IMR-90 (cell line): ENCODE data around the gene ITCH. TPM values are rescaled to one million over a fixed set of nuclear protein-coding genes. Genes with fewer than 3 reads are reported as not detected.

ENCODE experiments used
- ATAC-seq: fragments of 200-7000 bp; cut with Tn5 transposase; 2 replicates; pipeline ENCODE4 v1.9.1; 2020; ENCODE audit warnings: low read depth, mild to moderate bottlenecking, moderate library complexity
- BruUV-seq: library from RNA; stranded (reverse); fragments of 400-500 nt; replicated peaks from 2 replicates; lab custom pipeline; 2021; lab: Mats Ljungman, UMichigan
- CTCF ChIA-PET: fragments of 300-600 bp; formaldehyde crosslinking; extraction: SDS; loops from one replicate; lab custom pipeline; 2021; ENCODE audit warnings: antibody characterized with exemption; lab: Yijun Ruan, JAX
- POLR2A ChIA-PET: fragments of 300-600 bp; sonication (Branson Sonifier 250); formaldehyde crosslinking; loops from one replicate; lab custom pipeline; 2022; ENCODE audit warnings: antibody characterized with exemption; ENCODE audit not compliant: unreplicated experiment; lab: Charles Lee
- DNase-seq: peaks from one replicate; pipeline ENCODE4 v3.0.0; 2013
- H2AFZ ChIP-seq: replicated peaks from 2 replicates; pipeline ENCODE3; 2013; ENCODE audit warnings: low read length, mild to moderate bottlenecking; ENCODE audit not compliant: poor library complexity
- H2AK5ac ChIP-seq: 2 replicates; pipeline ENCODE4 v1.6.1; 2013; ENCODE audit warnings: low read depth, low read length, inconsistent platforms
- H2AK9ac ChIP-seq: replicated peaks from 2 replicates; pipeline ENCODE3; 2013; ENCODE audit warnings: mild to moderate bottlenecking, low read depth, low read length, moderate library complexity; ENCODE audit not compliant: poor library complexity
- H2BK120ac ChIP-seq: 2 replicates; pipeline ENCODE4 v1.6.1; 2013; ENCODE audit warnings: low read depth, low read length, inconsistent platforms
- H2BK15ac ChIP-seq: 3 replicates; pipeline ENCODE4 v1.6.1; 2013; ENCODE audit warnings: low read depth, low read length, inconsistent platforms
- H2BK20ac ChIP-seq: 2 replicates; pipeline ENCODE4 v1.6.1; 2013; ENCODE audit warnings: low read depth, mild to moderate bottlenecking, inconsistent platforms, low read length, moderate library complexity
- H2BK5ac ChIP-seq: 2 replicates; pipeline ENCODE4 v1.6.1; 2013; ENCODE audit warnings: mild to moderate bottlenecking, low read depth, low read length, inconsistent platforms; ENCODE audit not compliant: poor library complexity, severe bottlenecking
- H3K14ac ChIP-seq: replicated peaks from 2 replicates; pipeline ENCODE4 v1.6.1; 2013; ENCODE audit warnings: low read depth, low read length, inconsistent platforms
- H3K18ac ChIP-seq: 2 replicates; pipeline ENCODE4 v1.6.1; 2013; ENCODE audit warnings: low read depth, low read length, control low read depth
- H3K23ac ChIP-seq: 2 replicates; pipeline ENCODE4 v1.6.1; 2013; ENCODE audit warnings: low read depth, low read length, inconsistent platforms
- H3K27ac ChIP-seq: 2 replicates; pipeline ENCODE4 v1.5.1; 2013; ENCODE audit warnings: mild to moderate bottlenecking, control low read depth, low read length; ENCODE audit not compliant: insufficient read depth
- H3K27me3 ChIP-seq: 2 replicates; pipeline ENCODE4 v1.6.1; 2013; ENCODE audit warnings: low read length; ENCODE audit not compliant: control insufficient read depth, insufficient read depth
- H3K36me3 ChIP-seq: 2 replicates; pipeline ENCODE4 v1.6.1; 2013; ENCODE audit warnings: low read length, mixed read lengths; ENCODE audit not compliant: control insufficient read depth, insufficient read depth
- H3K4ac ChIP-seq: 2 replicates; pipeline ENCODE4 v1.6.1; 2013; ENCODE audit warnings: low read depth, low read length, inconsistent platforms
- H3K4me1 ChIP-seq: 2 replicates; pipeline ENCODE4 v1.6.1; 2013; ENCODE audit warnings: low read length, mixed read lengths; ENCODE audit not compliant: control insufficient read depth, insufficient read depth
- H3K4me2 ChIP-seq: 2 replicates; pipeline ENCODE4 v1.6.1; 2013; ENCODE audit warnings: low read depth, mild to moderate bottlenecking, control low read depth, low read length, moderate library complexity
- H3K4me3 ChIP-seq: 2 replicates; pipeline ENCODE4 v1.5.1; 2013; ENCODE audit warnings: low read depth, mild to moderate bottlenecking, control low read depth, low read length, moderate library complexity; ENCODE audit not compliant: insufficient read depth
- H3K56ac ChIP-seq: 2 replicates; pipeline ENCODE4 v1.6.1; 2013; ENCODE audit warnings: low read length, inconsistent platforms; ENCODE audit not compliant: insufficient read depth; ENCODE audit errors: extremely low read depth
- H3K79me1 ChIP-seq, 2 experiments: 2 replicates each; pipeline ENCODE4 v1.6.1; 2013; ENCODE audit warnings: low read length in 2 of 2, inconsistent platforms in 1 of 2, low read depth in 1 of 2
- H3K9ac ChIP-seq: 2 replicates; pipeline ENCODE4 v1.6.1; 2013; ENCODE audit warnings: low read depth, low read length, control low read depth
- H3K9me1 ChIP-seq: 2 replicates; pipeline ENCODE4 v1.6.1; 2013; ENCODE audit warnings: low read length, inconsistent platforms; ENCODE audit not compliant: insufficient read depth
- H3K9me3 ChIP-seq: 2 replicates; pipeline ENCODE4 v1.6.1; 2013; ENCODE audit warnings: low read length; ENCODE audit not compliant: control insufficient read depth, insufficient read depth
- H4K20me1 ChIP-seq: 2 replicates; pipeline ENCODE4 v1.6.1; 2013; ENCODE audit warnings: low read length, inconsistent platforms; ENCODE audit not compliant: insufficient read depth
- H4K5ac ChIP-seq: 2 replicates; pipeline ENCODE4 v1.6.1; 2013; ENCODE audit warnings: mild to moderate bottlenecking, low read depth, low read length, control low read depth
- H4K8ac ChIP-seq, 2 experiments: 2 replicates each; pipeline ENCODE4 v1.6.1; 2013; ENCODE audit warnings: low read depth in 2 of 2, low read length in 2 of 2, control low read depth in 1 of 2, inconsistent platforms in 1 of 2
- H4K91ac ChIP-seq: 2 replicates; pipeline ENCODE4 v1.6.1; 2013; ENCODE audit warnings: low read depth, low read length, inconsistent platforms; ENCODE audit not compliant: insufficient read depth
- CEBPB ChIP-seq: IDR thresholded peaks from 2 replicates; pipeline ENCODE4 v1.6.1; 2012; ENCODE audit warnings: low read depth, low read length, improper control_type of control experiment
- CHD1 ChIP-seq: IDR thresholded peaks from 2 replicates; pipeline ENCODE4 v1.6.1; 2012; ENCODE audit warnings: low read depth, low read length, improper control_type of control experiment
- FOS ChIP-seq: fragments of 150-350 bp; IDR thresholded peaks from 2 replicates; pipeline ENCODE4 v1.6.1; 2016; ENCODE audit warnings: low read depth, low read length
- MAFK ChIP-seq: IDR thresholded peaks from 2 replicates; pipeline ENCODE4 v1.6.1; 2012; ENCODE audit warnings: low read depth, low read length, improper control_type of control experiment
- MAZ ChIP-seq: IDR thresholded peaks from 2 replicates; pipeline ENCODE4 v1.6.1; 2012; ENCODE audit warnings: low read depth, mild to moderate bottlenecking, low read length, improper control_type of control experiment, moderate library complexity, borderline replicate concordance
- MXI1 ChIP-seq: IDR thresholded peaks from 2 replicates; pipeline ENCODE4 v1.6.1; 2012; ENCODE audit warnings: low read depth, mild to moderate bottlenecking, low read length, moderate library complexity, borderline replicate concordance
- RCOR1 ChIP-seq: IDR thresholded peaks from 2 replicates; pipeline ENCODE4 v1.6.1; 2012; ENCODE audit warnings: mild to moderate bottlenecking, low read length, improper control_type of control experiment; ENCODE audit not compliant: insufficient replicate concordance
- SMC3 ChIP-seq: fragments of 150-350 bp; IDR thresholded peaks from 2 replicates; pipeline ENCODE4 v1.6.1; 2016; ENCODE audit warnings: low read depth, mild to moderate bottlenecking, antibody characterized with exemption, low read length, moderate library complexity
- WGBS, 2 experiments: methylation state at CpG; one replicate each; pipeline versions ENCODE4 v1.1.5 to v1.1.7; 2013; ENCODE audit warnings: missing lambda C conversion rate in 2 of 2; ENCODE audit not compliant: insufficient read length in 1 of 2; ENCODE audit errors: extremely low coverage in 2 of 2; 5-methylcytosine and 5-hydroxymethylcytosine counted together
- dilution Hi-C: fragments of 300-500 bp; cut with HindIII; formaldehyde crosslinking; loops from one replicate; pipeline ENCODE4 v1.14.3; 2018; ENCODE audit warnings: low sequenced_read_pairs; ENCODE audit not compliant: unreplicated experiment
- in situ Hi-C: fragments of 300-500 bp; cut with MboI; formaldehyde crosslinking; loops from 3 replicates; pipeline ENCODE4 v1.14.3; 2019; ENCODE audit warnings: low sequenced_read_pairs, inconsistent platforms, mixed read lengths
- intact Hi-C: fragments of 100-400 bp; cut with micrococcal nuclease; formaldehyde crosslinking; loops from 2 replicates; pipeline ENCODE4 v1.10.0; 2022
- polyA plus RNA-seq, 3 experiments: library from polyadenylated mRNA; depleted of rRNA; stranded (reverse); fragments of >200 nt; gene quantifications; 2 replicates each; pipeline ENCODE4 v1.2.3, GENCODE V29; 2012; ENCODE audit warnings: low replicate concordance in 1 of 3
- total RNA-seq: library from RNA; depleted of rRNA; stranded (reverse); fragments of >200 nt; gene quantifications from 2 replicates; pipeline ENCODE4 v1.2.3, GENCODE V29; 2012
- TF ChIP-seq, protein P1 (sequence below): fragments of 150-350 bp; IDR thresholded peaks from 2 replicates; pipeline ENCODE4 v1.6.1; 2017; ENCODE audit warnings: mild to moderate bottlenecking, antibody characterized with exemption, low read length, low read depth
- TF ChIP-seq, protein P2 (sequence below): fragments of 150-350 bp; IDR thresholded peaks from 2 replicates; pipeline ENCODE4 v1.6.1; 2016; ENCODE audit warnings: low read depth, mild to moderate bottlenecking, low read length, moderate library complexity, borderline replicate concordance

The ITCH gene
- total and polyA plus RNA-seq, 2 of the 4 experiments (the other 2 are of a cell fraction): 12.7 to 94.6 TPM

DNA sequence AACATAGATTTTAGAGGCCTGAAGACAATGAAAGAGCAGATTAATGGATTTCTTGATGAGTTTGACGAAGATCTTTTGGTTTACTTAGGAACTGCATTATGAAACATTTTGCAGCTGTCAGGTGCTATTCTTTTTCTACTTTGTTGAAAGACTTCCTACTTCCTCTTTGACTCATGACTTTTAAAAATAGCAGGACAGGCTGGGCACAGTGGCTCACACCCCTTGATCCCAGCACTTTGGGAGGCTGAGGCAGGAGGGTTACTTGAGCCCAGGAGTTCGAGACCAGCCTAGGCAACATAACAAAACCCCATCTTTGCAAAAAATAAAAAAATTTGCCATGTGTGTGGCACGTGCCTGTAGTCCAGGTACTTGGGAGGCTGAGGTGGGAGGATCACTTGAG, 52.0 kb downstream of the ITCH start:
- peaks cover 33% of the 10 kb centered on the region for H3K36me3 ChIP-seq
- no peak for ATAC-seq

More for the DNA sequence above, 52.0 kb downstream of the ITCH start:
- no peak overlapping the region for H3K56ac ChIP-seq
- no peak overlapping the region for H2AFZ ChIP-seq
- no peak overlapping the region for H3K27ac ChIP-seq
- ChIA-PET CTCF (interaction anchor here (1.4 kb wide), 1 partner anchor 102 kb away, joined by 6 read pairs; no protein-coding TSS in a partner anchor), POLR2A (no interaction called here)
- H3K9me1 ChIP-seq: no peaks in the 10 kb centered on the region; the same call in none of the 2 replicates
- no peak overlapping the region for H2BK5ac ChIP-seq
- H3K14ac ChIP-seq: no peak overlapping the region
- no TSS peak for BruUV-seq
- H3K4me3 ChIP-seq: no peak overlapping the region
- WGBS, 2 experiments: no CpG with 5 or more reads among the region's 3 CpGs
- no peak overlapping the region for H2BK20ac ChIP-seq
- H2BK15ac ChIP-seq: no peak overlapping the region
- H3K9me3 ChIP-seq: no peaks in the 10 kb centered on the region
- H3K27me3 ChIP-seq: no peaks in the 10 kb centered on the region
- H4K5ac ChIP-seq: peak overlapping the region; percentile 27; the same call in 1 of the 2 replicates
- H2AK5ac ChIP-seq: no peak overlapping the region
- dilution Hi-C loops (no loop called here), in situ Hi-C loops (no loop called here), intact Hi-C loops (no loop called here)
- no peak overlapping the region for H4K8ac ChIP-seq
- TF ChIP-seq MXI1 (no peak), FOS (no peak), CHD1 (no peak), SMC3 (no peak), MAFK (no peak), RCOR1 (no peak), MAZ (no peak), CEBPB (no peak)
- TF ChIP-seq, protein P1, sequence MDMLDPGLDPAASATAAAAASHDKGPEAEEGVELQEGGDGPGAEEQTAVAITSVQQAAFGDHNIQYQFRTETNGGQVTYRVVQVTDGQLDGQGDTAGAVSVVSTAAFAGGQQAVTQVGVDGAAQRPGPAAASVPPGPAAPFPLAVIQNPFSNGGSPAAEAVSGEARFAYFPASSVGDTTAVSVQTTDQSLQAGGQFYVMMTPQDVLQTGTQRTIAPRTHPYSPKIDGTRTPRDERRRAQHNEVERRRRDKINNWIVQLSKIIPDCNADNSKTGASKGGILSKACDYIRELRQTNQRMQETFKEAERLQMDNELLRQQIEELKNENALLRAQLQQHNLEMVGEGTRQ: no peak
- TF ChIP-seq, protein P2, sequence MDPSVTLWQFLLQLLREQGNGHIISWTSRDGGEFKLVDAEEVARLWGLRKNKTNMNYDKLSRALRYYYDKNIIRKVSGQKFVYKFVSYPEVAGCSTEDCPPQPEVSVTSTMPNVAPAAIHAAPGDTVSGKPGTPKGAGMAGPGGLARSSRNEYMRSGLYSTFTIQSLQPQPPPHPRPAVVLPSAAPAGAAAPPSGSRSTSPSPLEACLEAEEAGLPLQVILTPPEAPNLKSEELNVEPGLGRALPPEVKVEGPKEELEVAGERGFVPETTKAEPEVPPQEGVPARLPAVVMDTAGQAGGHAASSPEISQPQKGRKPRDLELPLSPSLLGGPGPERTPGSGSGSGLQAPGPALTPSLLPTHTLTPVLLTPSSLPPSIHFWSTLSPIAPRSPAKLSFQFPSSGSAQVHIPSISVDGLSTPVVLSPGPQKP: no peak
- H2BK120ac ChIP-seq: no peak overlapping the region
- H4K91ac ChIP-seq: no peak overlapping the region
- no peak overlapping the region for H2AK9ac ChIP-seq
- DNase-seq: no peak
- no peak overlapping the region for H3K4me2 ChIP-seq
- H3K79me1 ChIP-seq: peaks cover 21 to 62% of the 10 kb centered on the region in 2 experiments
- peaks cover 6% of the 10 kb centered on the region for H3K4me1 ChIP-seq
- H4K20me1 ChIP-seq: peaks cover 27% of the 10 kb centered on the region
- no peak overlapping the region for H3K18ac ChIP-seq
- no peak overlapping the region for H3K23ac ChIP-seq
- no peak overlapping the region for H3K9ac ChIP-seq
- H3K4ac ChIP-seq: no peak overlapping the region
